ENCODE data around the gene L3MBTL2.
A peak's percentile ranks its signal among the peaks of the same experiment; 100 is the strongest.

The L3MBTL2 gene

GRCh38 chr22:41203118-41203517 is 2.0 kb upstream of the L3MBTL2 start:
- H2AFZ ChIP-seq (ENCODE audit: low read depth, low read length): no peak overlapping the region
- peaks cover 2% of the 10 kb centered on the region for H3K36me3 ChIP-seq (replicated peaks; ENCODE audit: low read depth, low read length)

GRCh38 chr22:41204066-41204465 is 1.0 kb upstream of the L3MBTL2 start:
- H3K4me2 ChIP-seq (ENCODE audit: low read length): no peak overlapping the region

More at GRCh38 chr22:41203118-41203517, 2.0 kb upstream of the L3MBTL2 start:
- H4K20me1 ChIP-seq (ENCODE audit: insufficient read depth, low read length): no peaks in the 10 kb centered on the region
- H3K79me2 ChIP-seq (ENCODE audit: low read length): peaks cover 28% of the 10 kb centered on the region
- peaks cover 12% of the 10 kb centered on the region for H3K4me1 ChIP-seq (ENCODE audit: low read length)
- no peaks in the 10 kb centered on the region for H3K9me3 ChIP-seq (ENCODE audit: insufficient read depth, low read length)
- H3K27ac ChIP-seq (ENCODE audit: low read length): no peak overlapping the region
- H3K9ac ChIP-seq (ENCODE audit: low read length): no peak overlapping the region
- TF ChIP-seq EZH2phosphoT487 (IDR thresholded peaks at IDR 0.05; ENCODE audit: low read depth) (no peak), CTCF (IDR thresholded peaks at IDR 0.05; ENCODE audit: low read depth, low read length) (no peak)
- H3K27me3 ChIP-seq (ENCODE audit: low read depth, low read length): peaks cover 5% of the 10 kb centered on the region
- H3K4me3 ChIP-seq (ENCODE audit: low read length): no peak overlapping the region
- H3K4me2 ChIP-seq (ENCODE audit: low read length): no peak overlapping the region

GRCh38 chr22:41206719-41207118 is 1.6 kb downstream of the L3MBTL2 start:
- Histone ChIP-seq H3K79me2 (ENCODE audit: low read length) (peaks cover 35% of the 10 kb centered on the region), H3K4me1 (ENCODE audit: low read length) (peaks cover 7% of the 10 kb centered on the region), H3K27ac (ENCODE audit: low read length) (no peak overlapping the region), H3K4me2 (ENCODE audit: low read length) (no peak overlapping the region), H2AFZ (ENCODE audit: low read depth, low read length) (no peak overlapping the region), H3K4me3 (ENCODE audit: low read length) (no peak overlapping the region), H3K27me3 (ENCODE audit: low read depth, low read length) (no peaks in the 10 kb centered on the region), H3K36me3 (replicated peaks; ENCODE audit: low read depth, low read length) (peaks cover 12% of the 10 kb centered on the region), H4K20me1 (ENCODE audit: insufficient read depth, low read length) (no peaks in the 10 kb centered on the region), H3K9ac (ENCODE audit: low read length) (no peak overlapping the region), H3K9me3 (ENCODE audit: insufficient read depth, low read length) (no peaks in the 10 kb centered on the region)
- no peak for TF ChIP-seq CTCF (IDR thresholded peaks at IDR 0.05; ENCODE audit: low read depth, low read length)
- no peak for TF ChIP-seq EZH2phosphoT487 (IDR thresholded peaks at IDR 0.05; ENCODE audit: low read depth)

More at GRCh38 chr22:41204066-41204465, 1.0 kb upstream of the L3MBTL2 start:
- H3K9me3 ChIP-seq (ENCODE audit: insufficient read depth, low read length): no peaks in the 10 kb centered on the region
- peaks cover 2% of the 10 kb centered on the region for H3K36me3 ChIP-seq (replicated peaks; ENCODE audit: low read depth, low read length)
- H4K20me1 ChIP-seq (ENCODE audit: insufficient read depth, low read length): no peaks in the 10 kb centered on the region
- H3K4me1 ChIP-seq (ENCODE audit: low read length): peaks cover 7% of the 10 kb centered on the region
- H3K27me3 ChIP-seq (ENCODE audit: low read depth, low read length): peaks cover 5% of the 10 kb centered on the region
- H3K79me2 ChIP-seq (ENCODE audit: low read length): peaks cover 30% of the 10 kb centered on the region
- peak overlapping the region; percentile 82 for H2AFZ ChIP-seq (ENCODE audit: low read depth, low read length)
- no peak overlapping the region for H3K9ac ChIP-seq (ENCODE audit: low read length)
- H3K27ac ChIP-seq (ENCODE audit: low read length): no peak overlapping the region
- no peak for TF ChIP-seq CTCF (IDR thresholded peaks at IDR 0.05; ENCODE audit: low read depth, low read length)
- no peak for TF ChIP-seq EZH2phosphoT487 (IDR thresholded peaks at IDR 0.05; ENCODE audit: low read depth)
- no peak overlapping the region for H3K4me3 ChIP-seq (ENCODE audit: low read length)

GRCh38 chr22:41215409-41215808 is 10.3 kb downstream of the L3MBTL2 start:
- no peaks in the 10 kb centered on the region for H3K9me3 ChIP-seq (ENCODE audit: insufficient read depth, low read length)
- TF ChIP-seq EZH2phosphoT487 (IDR thresholded peaks at IDR 0.05; ENCODE audit: low read depth) (no peak), CTCF (IDR thresholded peaks at IDR 0.05; ENCODE audit: low read depth, low read length) (no peak)
- no peaks in the 10 kb centered on the region for H4K20me1 ChIP-seq (ENCODE audit: insufficient read depth, low read length)
- H3K4me1 ChIP-seq (ENCODE audit: low read length): peaks cover 15% of the 10 kb centered on the region
- H3K27me3 ChIP-seq (ENCODE audit: low read depth, low read length): no peaks in the 10 kb centered on the region
- H3K27ac ChIP-seq (ENCODE audit: low read length): no peak overlapping the region
- peaks cover 42% of the 10 kb centered on the region for H3K36me3 ChIP-seq (replicated peaks; ENCODE audit: low read depth, low read length)
- no peak overlapping the region for H3K9ac ChIP-seq (ENCODE audit: low read length)
- H2AFZ ChIP-seq (ENCODE audit: low read depth, low read length): no peak overlapping the region
- H3K4me3 ChIP-seq (ENCODE audit: low read length): no peak overlapping the region
- no peak overlapping the region for H3K4me2 ChIP-seq (ENCODE audit: low read length)
- no peaks in the 10 kb centered on the region for H3K79me2 ChIP-seq (ENCODE audit: low read length)

Data from OCI-LY3 (cell line).